Stimulated activated CD8-positive, alpha-beta memory T cell treated with anti-CD3 and anti-CD28 coated beads, Interleukin-12 subunit alpha, Interleukin-12 subunit beta, amount 100 ng/mL, for 24 hours (primary cell): ENCODE data around the gene NT5C3B.

Source experiments
- DNase-seq: peaks from one replicate; pipeline ENCODE4 v3.0.0-alpha.2; 2020; ENCODE audit errors: extremely low read depth

NT5C3B gene

DNA sequence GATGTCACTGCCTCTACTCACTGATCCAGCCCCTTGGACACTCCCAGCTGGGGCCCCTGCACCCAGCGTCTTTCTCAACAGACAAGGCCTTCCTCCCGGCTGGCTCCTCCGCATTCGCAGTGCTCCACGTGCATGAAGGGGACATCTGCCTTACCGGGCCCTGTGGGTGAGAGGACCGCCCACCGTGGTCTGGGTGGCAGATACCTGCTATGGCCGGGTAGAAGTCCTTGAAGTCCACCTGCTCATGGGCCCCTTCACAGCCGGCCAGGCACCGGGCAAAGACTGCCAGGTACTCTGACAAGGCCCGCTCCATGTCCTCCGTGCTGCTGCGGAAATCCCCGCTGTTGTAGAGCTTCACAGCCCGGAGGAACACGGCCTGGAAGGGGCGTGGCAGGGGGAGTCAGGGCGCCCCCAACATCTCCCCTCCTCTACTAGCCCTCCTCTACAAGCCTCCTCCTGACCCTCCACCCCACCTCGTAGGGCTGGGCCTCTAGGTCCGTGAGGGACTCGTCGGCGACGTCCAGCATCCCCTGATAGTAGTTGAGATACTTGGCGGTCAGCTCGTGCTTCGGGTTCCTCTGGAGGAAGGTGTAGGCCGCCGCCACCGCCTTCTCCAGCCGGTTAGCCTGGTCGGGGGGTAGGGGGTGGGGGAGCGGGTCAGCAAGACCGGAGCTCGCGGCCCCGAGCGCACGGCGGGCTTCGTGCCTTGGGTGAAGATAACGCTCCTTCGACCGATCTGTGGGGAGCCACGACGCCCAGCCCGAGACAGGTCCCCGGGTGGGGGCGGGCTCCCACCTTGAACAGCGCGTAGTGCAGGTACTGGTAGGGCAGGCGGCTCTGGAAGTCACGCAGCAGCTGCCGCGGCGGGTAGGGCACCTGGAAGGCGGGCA is 25.1 kb downstream of the NT5C3B start:
- no peak for DNase-seq

- no peak for DNase-seq
Measured at GRCh38 chr17:41806685-41807445, 29.2 kb downstream of the NT5C3B start.

DNA sequence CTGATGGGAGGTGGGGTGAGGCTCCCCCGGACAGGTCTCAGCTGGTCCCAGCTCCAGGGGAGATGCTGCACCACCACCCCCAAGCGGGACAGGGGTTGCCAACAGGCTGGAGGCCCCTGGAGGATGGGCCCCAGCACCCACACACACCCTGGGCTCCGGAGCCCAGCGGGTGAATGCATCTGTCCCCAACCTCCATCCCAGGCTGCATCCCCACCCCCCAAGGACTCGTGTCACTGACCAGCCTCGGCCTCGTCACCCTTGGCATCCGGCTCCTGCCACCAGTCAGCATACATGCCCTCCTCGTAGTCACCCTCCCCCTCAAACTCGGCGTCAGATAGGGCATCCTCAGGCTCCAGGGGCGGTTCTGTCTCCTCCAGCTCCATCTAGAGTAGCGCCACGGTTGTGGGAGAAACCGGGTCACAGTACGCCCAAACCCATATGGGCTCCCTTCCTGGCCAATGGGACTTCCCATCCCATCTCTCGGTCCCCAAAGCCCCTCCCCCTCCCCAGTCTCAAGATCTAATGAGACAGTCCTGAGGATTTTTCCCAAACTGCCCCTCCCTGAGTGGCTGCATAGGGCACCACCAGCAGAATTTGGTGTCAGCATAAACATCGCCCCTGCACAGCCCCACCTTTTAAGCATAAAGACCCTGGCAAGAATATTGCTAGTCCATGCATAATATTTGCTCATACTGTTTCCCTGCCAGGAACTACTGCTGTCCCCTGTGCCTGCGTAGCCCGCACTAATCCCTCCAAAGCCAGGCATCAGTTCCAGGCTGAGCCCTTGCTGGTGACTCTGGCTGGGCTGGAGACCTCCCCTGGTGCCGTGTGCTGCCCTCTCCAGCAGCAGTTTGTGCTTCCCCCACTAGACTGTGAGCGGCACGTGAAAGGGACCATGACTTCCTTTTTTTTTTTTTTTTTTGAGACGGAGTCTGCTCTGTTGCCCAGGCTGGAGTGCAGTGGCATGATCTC is 32.7 kb downstream of the NT5C3B start:
- no peak for DNase-seq

GRCh38 chr17:41801374-41802271 is 34.4 kb downstream of the NT5C3B start:
- DNase-seq: no peak

GRCh38 chr17:41800601-41801373 is 35.2 kb downstream of the NT5C3B start:
- no peak for DNase-seq

GRCh38 chr17:41799366-41799765 is 36.7 kb downstream of the NT5C3B start:
- no peak for DNase-seq

GRCh38 chr17:41797377-41797776 is 38.7 kb downstream of the NT5C3B start:
- DNase-seq: no peak

- no peak for DNase-seq
Measured at GRCh38 chr17:41796121-41796895, 39.7 kb downstream of the NT5C3B start.

GRCh38 chr17:41794540-41794975 is 41.5 kb downstream of the NT5C3B start:
- no peak for DNase-seq

- no peak for DNase-seq
Measured at GRCh38 chr17:41793784-41794539, 42.1 kb downstream of the NT5C3B start.

- DNase-seq: no peak
Measured at GRCh38 chr17:41792845-41793783, 42.9 kb downstream of the NT5C3B start.

DNA sequence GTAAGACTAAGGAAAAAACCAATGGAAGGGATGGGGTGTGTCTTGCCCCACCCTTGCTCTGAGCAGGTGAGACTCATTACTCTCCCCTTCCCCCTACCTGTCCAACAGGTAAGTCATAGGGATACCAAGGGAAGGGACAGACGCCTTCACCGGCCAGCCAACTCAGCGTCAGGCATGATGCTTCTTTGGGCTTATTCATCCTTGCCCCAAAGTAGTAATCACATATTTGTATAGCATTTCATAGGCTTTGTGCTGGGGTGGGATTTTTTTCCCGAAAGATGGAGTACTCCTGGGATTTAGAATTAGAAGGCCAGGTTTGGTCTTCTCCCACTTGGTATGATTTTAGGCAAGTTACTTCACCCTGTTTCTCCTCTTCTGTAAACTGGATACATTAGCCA is 49.0 kb downstream of the NT5C3B start:
- no peak for DNase-seq

DNA sequence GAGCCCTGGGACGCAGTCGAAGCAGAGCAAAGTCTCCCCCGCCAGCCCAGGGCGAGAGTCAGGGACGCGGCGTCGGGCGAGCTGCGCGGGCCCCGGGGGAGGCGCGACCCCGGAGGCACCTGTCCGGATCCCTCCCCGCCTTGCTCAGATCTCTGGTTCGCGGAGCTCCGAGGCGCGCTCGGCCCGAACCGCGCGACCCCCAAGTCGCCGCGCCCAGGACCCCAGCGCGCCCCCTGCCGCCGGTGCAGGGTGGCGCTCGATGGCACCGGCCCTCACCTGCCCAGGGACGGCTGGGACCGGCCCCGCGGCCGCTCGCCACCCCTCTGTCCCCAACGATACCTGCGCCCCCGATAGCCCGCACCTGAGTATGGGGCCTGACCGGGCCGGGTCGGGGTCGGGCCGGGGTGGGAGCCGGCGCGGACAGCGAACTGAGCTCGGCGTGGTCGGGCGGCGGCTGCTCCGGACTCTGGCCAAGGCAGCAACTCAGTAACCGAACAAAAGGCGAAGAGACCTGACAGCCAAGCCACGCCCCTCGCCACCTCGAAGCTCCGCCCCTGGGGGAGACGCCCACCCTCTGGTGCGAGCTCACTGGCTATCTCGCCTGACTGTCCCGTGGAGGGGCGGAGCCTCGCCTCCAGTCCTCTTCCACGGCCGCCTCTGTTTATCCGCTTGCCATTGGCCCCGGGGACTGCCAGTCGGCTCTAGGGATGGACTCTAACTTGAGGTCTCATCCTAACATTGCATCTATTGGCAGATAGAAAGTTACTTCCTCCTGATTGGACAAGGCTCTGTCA is 49.6 kb downstream of the NT5C3B start, which contains the start of gene JUP:
JUP (minus strand) TSS at position 485 of the 794 bp plus-strand sequence. CDS start 14,857 bp downstream, outside the sequence.
- peak; percentile 63 for DNase-seq

- no peak for DNase-seq
Measured at GRCh38 chr17:41785859-41786226, 50.2 kb downstream of the NT5C3B start.

GRCh38 chr17:41785091-41785858 is 50.8 kb downstream of the NT5C3B start:
- DNase-seq: no peak
